SKM-1 (cell line): ENCODE results near the gene CHST15.

Experiments used
- DNase-seq: peaks from one replicate; lab custom pipeline; 2025; ENCODE audit not compliant: unreplicated experiment; lab: John Stamatoyannopoulos, UW

The CHST15 gene

DNA sequence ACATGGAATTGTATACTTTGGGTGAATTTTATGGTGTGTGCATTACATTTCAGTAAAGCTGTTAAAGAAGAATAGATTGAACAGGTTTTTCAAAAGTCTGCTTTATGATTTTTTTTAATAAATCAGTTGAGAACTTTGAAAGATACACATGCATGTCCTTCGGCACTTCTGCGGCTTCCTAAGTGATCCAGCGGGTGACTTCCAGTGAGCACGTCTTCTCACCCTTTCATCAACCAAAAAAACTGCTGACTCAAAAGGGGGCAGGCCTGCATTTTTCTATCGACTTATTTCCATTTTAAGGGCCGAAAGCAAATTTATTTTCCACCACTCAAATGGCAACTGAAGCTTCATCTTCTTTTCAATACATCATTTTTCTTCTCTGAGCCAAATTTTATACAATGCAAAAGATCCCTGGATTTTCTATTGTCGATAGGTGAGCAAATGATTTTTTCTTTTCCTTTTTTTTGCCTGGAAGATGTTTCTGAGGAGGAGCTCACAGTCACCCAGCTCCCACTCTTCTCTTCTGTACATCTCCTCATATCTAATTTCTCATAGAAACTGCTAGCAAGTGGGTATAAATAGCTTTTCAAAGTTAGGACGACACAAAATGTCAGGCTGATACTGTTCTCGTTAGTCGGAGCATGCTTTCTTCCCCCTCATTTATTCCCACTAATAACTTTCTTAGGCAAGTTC lies 10.2 kb downstream of the CHST15 start:
- DNase-seq: no peak

- no peak for DNase-seq
These were observed 10.8 kb downstream of the CHST15 start for GRCh38 chr10:124082555-124082954.

- no peak for DNase-seq
These were observed 11.8 kb downstream of the CHST15 start for GRCh38 chr10:124081547-124082140.

GRCh38 chr10:124079864-124080263 lies 13.5 kb downstream of the CHST15 start:
- DNase-seq: no peak

- DNase-seq: no peak
These were observed 14.7 kb downstream of the CHST15 start for GRCh38 chr10:124078714-124079113.

GRCh38 chr10:124078028-124078427 lies 15.4 kb downstream of the CHST15 start:
- DNase-seq: no peak

DNA sequence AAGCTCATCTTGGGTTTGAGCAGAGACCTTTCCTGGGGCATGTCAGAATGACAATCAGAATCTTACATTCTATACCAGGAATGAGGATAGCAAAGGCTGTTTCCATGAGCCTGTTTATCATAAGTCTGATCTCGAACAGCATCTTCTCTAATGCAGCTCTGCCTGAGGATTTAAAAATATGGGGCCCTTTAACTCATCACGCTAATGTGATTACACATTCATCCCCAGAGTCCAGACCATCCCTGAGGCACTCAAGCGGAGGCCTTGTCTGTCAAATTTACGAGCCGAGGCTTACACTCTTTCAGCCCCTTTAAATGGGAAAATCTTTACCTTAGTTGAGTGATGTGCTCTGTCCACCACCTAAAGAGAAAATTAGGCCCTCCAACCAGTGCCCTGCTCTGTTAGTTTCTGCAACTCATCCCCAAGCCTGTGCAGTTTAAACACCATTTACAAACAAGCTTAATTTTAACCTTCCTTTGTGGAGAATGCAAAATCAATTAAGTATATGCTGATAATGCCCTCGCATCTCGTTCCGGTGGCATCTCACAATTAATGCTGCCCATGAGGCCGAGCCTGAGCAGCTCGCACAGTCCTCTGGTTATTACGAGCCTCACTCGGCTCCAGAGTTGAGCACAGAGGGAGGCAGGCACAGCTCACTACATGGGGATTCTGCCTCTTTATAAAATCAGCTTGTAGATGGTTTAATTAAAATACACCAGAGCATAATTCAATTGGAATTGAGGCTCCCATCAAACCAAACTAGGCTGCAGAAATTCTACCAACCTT lies 16.0 kb downstream of the CHST15 start:
- DNase-seq: no peak

GRCh38 chr10:124076148-124076733 lies 17.2 kb downstream of the CHST15 start:
- no peak for DNase-seq

GRCh38 chr10:124075231-124075955 lies 18.0 kb downstream of the CHST15 start:
- DNase-seq: no peak

DNA sequence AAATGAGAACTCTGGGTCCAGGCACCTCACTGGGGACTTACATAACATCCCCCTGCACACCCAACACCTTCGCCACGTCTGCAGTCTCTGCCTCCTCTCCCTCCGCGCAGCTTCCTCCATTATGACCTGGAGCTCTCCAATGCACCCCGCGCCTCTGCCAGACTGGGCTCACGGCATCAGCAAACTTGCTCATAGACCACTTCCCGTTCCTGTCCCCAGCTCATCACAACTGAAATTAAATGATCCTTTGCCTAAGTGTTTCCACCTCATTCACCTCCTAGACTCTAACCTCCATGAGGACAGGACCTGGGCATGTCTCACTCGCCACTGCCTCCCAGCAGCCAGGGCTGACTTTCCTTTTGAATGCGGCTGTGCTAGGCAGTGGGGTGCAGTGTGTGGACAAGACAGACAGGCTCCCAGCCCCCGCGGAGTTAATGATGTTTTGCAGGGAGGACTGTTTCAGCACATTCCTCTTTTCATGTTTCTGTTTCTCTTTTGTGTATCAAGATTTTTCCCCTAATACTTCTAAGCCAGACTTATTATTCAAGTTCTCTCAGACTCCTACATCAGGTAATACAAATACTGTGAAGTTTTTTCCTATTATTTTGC lies 18.8 kb downstream of the CHST15 start:
- DNase-seq: no peak

DNA sequence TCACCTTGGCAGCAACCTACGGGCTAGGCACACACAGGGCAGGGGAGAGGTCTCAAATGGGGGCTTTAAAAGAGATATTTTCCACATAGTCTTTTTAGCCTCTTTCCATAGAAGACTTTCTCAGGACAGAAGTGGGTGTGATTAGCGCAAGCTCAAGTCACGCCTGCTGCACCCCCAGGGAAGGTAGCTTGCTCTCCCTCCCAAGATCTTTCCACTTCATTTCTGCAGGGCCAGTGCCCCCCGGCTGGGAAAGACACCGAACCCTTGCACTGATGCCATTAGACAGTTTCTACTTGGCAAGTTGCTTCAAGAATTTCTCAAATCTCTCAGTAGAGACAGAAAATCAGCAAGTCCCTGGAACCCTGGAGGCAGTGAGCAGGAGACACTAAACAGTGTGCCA lies 19.4 kb downstream of the CHST15 start:
- no peak for DNase-seq

GRCh38 chr10:124072541-124072940 lies 20.9 kb downstream of the CHST15 start:
- no peak for DNase-seq

DNA sequence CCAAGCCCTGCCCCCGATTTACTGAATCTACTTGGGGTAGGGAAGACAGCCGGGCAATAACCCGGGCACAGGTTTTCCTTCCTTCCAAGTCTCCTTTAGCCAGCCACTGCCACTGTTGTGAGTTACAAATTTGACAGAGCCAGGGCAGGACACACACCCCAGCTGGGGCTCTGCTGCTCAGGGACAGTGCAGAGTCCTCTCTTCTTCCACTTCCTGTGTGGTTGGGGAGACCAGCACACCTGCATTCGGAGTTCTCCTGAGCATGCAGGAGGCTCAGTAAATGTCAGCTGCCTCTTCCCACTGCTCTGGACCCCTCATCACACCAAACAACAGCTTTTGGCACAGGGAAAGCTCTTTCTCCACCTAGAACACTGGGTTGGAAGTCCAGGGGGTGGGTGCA lies 21.3 kb downstream of the CHST15 start:
- DNase-seq: no peak

DNA sequence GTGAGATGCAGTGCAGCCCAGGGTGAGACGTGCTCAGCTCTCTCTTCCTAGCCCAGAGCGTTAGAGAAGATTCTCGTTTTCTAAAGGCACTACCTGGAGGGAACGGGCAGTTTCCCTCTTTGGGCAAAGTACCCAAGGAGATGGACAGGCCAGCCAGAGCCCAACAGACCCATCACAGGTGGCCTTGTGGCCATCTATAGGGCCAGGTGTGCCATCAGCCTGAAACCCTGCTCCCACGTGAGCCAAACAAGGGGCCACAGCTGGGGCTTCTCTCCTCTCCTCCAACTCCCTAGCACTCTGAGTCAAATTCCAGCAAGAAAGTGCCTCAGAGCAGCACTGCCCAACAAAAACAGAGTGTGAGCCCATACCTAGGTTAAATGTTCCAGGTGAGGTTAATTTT lies 22.3 kb downstream of the CHST15 start:
- no peak for DNase-seq

GRCh38 chr10:124070666-124071065 lies 22.7 kb downstream of the CHST15 start:
- DNase-seq: no peak

DNA sequence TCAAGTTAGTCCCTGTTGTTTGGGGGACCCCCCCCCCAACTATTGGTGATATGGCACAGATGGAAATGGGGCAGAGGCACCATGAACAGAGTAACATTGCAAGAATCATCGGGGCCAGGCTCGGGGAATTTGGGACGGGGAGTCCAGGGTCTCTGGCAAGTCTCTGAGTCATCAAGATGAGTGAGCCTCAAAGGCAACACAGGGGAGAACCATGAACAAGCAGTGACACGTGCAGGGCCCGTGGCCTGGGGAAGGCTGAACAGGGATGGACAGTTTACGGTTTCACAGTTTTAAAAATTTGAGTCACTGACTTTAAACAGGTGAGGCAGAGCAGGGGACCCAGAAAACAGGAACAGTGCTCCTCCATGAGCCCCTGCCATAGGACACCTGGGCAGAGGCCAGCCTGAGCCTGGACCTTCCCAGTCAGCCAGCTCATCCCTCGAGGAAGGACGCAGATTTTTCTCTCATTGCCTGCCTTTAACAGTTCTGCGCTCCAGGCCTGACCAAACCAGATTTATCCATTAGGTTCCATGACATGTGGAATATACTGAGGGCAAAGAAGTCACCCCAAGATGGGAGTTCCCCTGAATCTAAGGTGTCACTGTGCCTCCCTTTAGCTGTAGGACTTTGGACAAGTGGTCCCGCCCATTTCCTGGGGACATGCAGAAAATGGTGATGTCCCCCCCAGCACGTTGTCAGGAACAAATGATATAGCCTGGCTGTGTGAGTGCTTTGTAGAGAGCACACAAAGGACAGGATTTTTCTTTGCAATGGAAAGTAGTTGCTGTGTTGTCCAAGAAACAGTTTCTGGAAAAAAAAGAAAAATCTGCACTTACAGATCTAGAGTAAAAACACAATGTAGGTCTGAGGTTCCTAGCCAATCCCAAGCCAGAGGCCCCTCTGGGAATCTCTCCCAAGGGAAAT lies 23.8 kb downstream of the CHST15 start:
- no peak for DNase-seq

GRCh38 chr10:124068929-124069328 lies 24.5 kb downstream of the CHST15 start:
- no peak for DNase-seq

DNA sequence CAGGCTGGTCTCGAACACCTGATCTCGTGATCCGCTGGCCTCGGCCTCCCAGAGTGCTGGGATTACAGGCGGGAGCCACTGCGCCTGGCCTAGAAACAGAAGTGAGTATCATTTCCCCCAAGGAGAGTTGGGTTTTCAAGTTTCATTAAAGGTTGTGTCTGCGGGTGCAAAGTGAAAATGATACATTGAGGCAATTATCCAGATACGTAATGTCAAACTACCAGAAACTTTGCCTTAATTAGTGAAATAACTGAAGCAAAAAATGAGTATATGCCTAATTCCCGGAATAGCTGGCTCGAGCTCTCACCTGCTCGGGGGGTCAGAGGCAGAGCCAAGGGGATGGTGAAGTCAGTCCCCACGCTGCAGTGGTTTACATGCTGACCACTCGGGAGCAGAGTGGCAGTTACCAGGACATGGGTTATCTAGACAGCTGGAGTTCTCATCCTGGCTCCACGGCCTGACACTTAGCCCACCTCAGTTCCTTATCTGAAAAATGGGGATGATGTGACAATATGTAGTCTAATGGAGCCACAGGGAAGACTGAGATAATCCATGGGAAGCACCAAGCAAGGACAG lies 25.5 kb downstream of the CHST15 start:
- DNase-seq: no peak
